IPS-NIHi11 (cell line): Measurements from ENCODE around the gene CHRDL2.
"Not testable (repeated sequence)": the region's sequence is repeated elsewhere in the genome, so short reads cannot be mapped to it uniquely, and the experiment has no call there.

Experiments used
- DNase-seq: peaks from one replicate; pipeline ENCODE4 v3.0.0; 2012; ENCODE audit warnings: mixed read lengths, low spot score

Gene CHRDL2

DNA sequence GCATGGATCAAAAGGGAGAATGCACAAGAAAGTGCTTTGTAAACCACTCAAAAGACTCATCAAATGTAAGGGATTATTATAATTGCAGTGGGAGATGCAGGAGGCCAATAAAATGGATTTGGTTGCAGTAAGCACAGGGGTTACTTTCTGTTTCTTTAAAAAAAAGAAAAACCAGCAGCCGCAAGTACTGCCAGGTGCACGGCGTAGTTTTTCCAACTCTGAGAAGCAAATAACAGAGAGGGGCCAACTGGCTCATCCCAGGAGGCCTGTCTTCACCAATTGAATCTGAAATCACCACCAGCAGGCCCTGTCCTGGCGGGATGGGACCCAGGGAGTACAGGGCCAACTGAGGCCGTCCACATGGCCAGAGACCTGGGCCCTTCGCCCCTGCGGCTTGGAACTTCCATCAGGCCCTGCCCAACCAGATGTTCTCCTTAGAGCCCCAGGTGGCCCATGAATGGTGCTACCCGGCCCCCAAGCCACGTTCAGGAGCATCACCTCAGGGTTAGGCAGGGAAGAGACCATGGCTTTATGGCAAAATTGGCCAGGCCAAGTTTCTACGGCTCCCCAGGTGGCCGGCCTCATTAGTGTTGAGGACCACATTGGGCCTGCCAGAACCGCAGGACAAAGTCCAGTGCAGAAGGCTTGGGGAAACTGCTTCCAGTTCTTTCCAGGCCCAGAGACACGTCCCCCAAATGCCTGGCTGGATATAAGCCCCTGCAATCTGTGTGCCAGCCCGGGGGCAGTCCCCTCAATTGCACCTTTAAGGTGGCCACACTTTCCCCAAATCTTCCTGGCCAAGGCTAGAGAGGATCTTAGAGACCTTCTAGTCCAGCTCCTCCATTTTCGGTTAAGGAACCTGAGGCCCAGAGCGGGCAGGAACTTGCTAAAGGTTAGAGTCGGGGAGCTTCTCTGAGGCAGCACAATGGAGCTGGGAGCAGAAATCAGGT, 61.7 kb downstream of the CHRDL2 start:
- no peak for DNase-seq

DNA sequence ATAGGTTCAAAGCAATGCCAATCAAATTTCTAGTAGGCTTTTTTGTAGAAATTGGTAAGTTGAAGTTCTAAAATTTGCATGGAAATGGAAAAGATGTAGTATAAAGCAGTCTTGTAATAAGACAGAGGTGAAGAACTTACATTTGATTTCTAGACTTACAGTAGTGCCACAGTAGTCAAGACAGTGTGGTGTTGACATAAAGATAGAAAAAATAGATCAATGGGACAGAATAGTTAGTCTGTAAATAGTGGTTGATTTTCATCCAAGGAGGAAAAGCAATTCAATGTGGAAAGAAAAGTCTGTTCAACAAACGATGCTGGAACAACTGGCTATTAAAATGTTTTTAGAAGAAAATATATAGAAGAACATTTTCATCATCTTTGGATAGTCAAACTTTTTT, 67.9 kb downstream of the CHRDL2 start:
- no peak for DNase-seq

DNA sequence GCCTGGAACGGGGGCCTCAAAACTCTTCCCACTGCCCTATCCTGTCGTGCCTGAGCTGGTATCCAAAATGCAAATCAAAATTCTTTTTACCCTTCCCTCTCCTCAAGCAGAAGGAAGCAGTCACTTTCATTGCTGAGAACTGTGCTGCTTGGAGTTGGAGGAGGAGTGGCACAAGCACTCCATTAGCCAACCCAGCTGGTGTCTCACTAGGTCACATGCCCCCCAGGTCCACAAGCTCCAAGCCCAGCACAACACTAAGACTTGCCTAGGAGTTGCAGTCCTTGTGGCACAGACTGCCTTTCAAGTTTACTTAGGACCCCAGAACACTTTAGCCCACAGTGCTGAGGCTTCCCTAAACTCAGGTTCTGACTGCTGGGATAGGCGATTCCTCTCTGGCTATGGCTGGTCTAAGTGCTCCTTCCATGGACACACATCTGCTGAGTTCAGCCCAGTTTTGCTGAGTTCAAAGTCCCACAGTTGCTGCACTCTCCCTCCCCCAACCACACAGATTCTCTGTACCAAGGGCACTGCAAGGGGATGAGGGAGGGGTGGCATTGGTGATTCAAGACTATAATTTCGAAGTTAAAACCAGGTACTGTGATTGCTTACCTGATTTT, 68.6 kb downstream of the CHRDL2 start:
- no peak for DNase-seq

DNA sequence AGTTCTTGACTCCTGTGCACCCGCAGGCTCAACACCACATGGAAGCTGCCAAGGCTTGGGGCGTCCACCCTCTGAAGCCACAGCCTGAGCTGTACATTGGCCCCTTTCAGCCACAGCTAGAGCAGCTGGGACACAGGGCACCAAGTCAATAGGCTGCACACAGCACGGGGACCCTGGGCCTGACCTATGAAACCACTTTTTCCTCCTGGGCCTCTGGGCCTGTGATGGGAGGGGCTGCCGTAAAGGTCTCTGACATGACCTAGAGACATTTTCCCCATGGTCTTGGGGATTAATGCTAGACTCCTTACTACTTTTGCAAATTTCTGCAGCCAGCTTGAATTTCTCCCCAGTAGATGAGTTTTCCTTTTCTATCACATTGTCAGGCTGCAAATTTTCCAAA, 72.1 kb downstream of the CHRDL2 start:
- DNase-seq = not testable (repeated sequence)

DNA sequence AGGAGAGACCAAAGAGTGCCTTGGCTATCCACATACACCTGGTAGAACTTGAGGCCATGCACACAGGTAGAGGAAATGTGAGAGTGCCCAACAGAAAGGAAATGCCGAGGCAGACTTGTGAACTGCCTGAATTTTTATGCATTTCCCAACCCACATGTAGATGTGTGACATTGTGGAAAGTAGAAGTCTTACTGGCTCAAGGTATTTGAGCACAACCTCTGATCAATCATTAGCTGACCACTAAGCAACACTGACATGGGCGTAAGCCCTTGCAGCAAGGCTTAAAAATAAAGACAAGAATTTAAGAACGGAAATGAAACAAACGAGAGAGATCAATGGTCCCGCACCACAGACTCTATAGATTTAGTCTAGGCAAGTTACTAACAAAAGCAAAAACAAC, 76.2 kb downstream of the CHRDL2 start:
- DNase-seq = no peak

DNA sequence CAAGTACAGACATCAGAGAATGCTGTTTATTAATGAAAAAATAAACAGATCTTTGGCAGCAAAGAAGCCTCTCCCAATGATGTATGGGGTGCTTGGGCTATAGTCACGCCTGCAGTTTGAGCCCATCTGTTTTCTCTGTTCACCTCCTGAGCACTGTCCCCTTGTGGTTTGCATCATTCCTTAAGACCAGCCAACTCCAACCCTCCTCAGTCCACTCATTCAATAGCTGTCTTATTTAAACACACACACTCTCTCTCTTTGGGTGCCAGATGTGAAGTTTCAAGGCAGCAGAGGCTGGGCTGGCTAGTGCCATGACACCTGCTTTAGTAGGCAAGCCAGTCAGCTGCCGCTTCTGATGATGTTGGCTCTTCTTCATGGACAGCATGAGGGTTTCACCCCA, 80.7 kb downstream of the CHRDL2 start:
- no peak for DNase-seq

DNA sequence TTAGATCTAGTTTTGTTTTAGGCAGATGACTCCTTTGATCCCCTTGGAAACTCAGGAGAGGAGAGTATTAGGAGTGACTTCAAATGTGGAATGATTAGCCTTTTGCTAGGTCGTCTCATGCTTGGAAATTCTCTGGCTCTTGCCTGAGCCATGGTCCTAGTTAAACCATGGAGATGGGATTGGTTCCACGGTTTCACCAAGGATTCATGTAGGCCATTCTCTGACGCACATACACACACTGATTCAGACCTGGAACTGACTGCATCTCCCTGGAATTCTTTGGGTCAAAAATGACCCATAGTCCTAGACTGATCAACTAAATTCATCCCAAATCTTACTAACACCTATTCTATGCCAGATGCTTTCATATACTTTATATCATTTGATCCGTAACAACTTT, 82.3 kb downstream of the CHRDL2 start:
- DNase-seq = no peak

DNA sequence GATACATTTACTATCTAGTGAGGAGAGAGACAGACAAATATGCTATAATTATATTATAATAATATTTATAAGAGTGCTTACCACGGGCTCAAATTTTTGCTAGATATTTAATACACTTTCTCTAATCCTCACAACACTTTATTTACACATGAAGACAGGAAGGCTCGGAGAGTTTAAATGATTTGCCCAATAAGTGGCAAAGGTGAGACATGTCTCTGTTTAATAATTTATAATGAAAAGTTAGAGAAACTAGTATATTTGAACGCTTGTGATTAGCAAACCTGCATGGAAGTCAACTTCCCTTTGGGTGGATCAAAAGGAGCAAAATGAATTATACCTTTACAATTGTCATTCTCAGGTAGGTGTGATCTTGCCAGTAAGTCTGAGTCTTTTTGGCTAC, 83.4 kb downstream of the CHRDL2 start:
- DNase-seq = no peak

DNA sequence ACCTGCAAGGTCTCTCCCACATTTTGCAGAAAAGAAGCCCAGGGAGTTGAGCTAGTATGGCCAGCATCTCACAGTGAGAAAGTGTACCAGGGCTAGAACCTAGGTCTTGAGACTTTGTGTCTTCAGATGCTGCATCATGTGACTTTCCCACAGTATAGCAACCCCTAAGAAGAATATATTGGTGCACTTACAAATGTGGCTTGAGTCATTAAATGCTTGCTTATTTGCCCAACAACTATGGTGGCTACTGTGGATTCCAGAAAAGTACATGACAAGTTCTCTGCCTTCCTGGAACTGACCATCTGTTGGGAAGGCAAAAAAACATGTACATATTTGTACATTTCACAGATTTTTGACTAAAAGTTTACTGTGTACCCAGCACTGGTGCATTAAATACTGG, 83.8 kb downstream of the CHRDL2 start:
- DNase-seq = no peak

DNA sequence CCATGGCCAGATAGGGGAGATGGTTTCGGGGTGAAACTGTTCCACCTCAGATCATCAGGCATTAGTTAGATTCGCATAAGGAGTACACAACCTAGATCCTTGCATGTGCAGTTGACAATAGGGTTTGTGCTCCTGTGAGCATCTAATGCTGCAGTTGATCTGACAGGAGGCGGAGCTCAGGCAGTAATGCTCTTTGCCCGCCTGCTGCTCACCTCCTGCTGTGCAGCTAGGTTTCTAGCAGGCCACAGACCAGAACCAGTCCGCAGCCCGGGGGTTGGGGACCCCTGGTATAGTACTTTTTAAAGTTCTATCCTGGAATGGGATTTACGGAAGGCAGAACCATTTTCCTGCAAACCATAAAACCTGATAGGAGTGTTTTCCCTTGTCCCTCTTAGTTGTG, 84.3 kb downstream of the CHRDL2 start:
- no peak for DNase-seq
